ENCODE results near the gene SHISA9.
"Not testable (repeated sequence)": the region's sequence is repeated elsewhere in the genome, so short reads cannot be mapped to it uniquely, and the experiment has no call there.

SHISA9 gene

DNA sequence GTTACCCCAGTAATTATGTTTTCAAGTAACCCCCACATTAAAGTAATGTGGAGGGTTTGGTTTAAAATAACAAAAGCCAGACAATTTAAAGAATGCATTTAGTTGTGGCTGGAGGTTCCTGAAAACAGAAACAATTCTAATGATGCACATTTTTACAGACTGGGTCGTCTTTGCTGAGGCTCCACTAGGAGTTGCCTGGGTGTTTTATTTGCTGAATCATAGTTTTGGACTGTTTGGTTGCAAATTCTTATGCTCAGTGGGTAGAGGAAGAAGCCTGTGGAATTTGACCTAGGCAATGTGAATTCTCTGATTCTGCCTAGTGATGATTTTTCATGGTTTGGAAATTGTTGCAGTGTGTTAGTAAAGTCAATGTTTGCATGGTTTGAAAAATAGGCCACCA, 16.3 kb downstream of the SHISA9 start:
- H3K36me3 ChIP-seq (ENCODE audit: control insufficient read depth, insufficient read depth, low read length, severe bottlenecking) = no peaks in the 10 kb centered on the region
- no peak overlapping the region for H3K9ac ChIP-seq (ENCODE audit: low read length)
- peaks cover 3% of the 10 kb centered on the region for H3K4me1 ChIP-seq (ENCODE audit: control insufficient read depth, insufficient read depth, low read length)
- no peaks in the 10 kb centered on the region for H3K27me3 ChIP-seq (replicated peaks; ENCODE audit: control insufficient read depth, insufficient read depth, low read length)
- DNase-seq (ENCODE audit: low read depth) = peak; percentile 60
- H3K4me3 ChIP-seq (ENCODE audit: low read length) = no peak overlapping the region
- no peaks in the 10 kb centered on the region for H3K9me3 ChIP-seq (ENCODE audit: control insufficient read depth, low read length)

DNA sequence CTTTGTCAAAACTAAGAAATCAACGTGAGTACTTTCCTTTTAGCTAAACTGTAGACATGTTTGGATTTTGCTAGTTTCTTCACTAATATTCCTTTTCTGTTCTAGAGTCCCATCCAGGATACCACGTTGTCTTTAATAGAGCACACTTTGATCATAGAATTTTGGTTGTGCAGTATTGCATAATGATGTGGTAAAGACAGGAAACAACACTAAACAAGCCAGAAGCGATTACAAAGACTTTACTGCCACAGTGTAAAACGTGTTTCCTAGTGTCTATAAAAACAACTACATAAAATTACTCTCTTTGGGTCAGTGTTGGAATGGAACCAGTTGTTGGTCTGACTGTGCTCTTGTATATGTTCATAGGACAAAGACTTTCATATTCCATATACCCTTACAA, 19.3 kb downstream of the SHISA9 start:
- H3K36me3 ChIP-seq (ENCODE audit: control insufficient read depth, insufficient read depth, low read length, severe bottlenecking) = no peaks in the 10 kb centered on the region
- no peaks in the 10 kb centered on the region for H3K9me3 ChIP-seq (ENCODE audit: control insufficient read depth, low read length)
- no peak overlapping the region for H3K4me3 ChIP-seq (ENCODE audit: low read length)
- DNase-seq (ENCODE audit: low read depth) = no peak
- no peak overlapping the region for H3K9ac ChIP-seq (ENCODE audit: low read length)
- peaks cover 3% of the 10 kb centered on the region for H3K4me1 ChIP-seq (ENCODE audit: control insufficient read depth, insufficient read depth, low read length)
- no peaks in the 10 kb centered on the region for H3K27me3 ChIP-seq (replicated peaks; ENCODE audit: control insufficient read depth, insufficient read depth, low read length)

DNA sequence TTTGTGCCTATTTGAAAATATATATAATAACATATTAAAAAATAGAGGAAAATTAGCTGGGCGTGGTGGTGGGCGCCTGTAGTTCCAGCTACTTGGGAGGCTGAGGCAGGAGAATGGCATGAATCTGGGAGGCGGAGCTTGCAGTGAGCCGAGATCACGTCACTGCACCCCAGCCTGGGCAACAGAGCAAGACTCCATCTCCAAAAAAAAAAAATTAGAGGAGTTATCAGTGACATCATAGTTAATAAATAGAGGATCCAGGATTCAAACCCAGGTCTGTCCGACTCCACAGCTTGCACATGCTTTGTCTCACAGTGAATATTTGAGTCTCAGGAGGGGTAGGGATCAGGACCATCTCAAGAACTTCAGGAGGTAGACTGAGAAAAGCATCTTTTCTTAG, 22.2 kb downstream of the SHISA9 start:
- H3K9me3 ChIP-seq (ENCODE audit: control insufficient read depth, low read length); H3K4me1 ChIP-seq (ENCODE audit: control insufficient read depth, insufficient read depth, low read length); H3K36me3 ChIP-seq (ENCODE audit: control insufficient read depth, insufficient read depth, low read length, severe bottlenecking); DNase-seq (ENCODE audit: low read depth); H3K27me3 ChIP-seq (replicated peaks; ENCODE audit: control insufficient read depth, insufficient read depth, low read length); H3K9ac ChIP-seq (ENCODE audit: low read length); H3K4me3 ChIP-seq (ENCODE audit: low read length): not testable (repeated sequence)

DNA sequence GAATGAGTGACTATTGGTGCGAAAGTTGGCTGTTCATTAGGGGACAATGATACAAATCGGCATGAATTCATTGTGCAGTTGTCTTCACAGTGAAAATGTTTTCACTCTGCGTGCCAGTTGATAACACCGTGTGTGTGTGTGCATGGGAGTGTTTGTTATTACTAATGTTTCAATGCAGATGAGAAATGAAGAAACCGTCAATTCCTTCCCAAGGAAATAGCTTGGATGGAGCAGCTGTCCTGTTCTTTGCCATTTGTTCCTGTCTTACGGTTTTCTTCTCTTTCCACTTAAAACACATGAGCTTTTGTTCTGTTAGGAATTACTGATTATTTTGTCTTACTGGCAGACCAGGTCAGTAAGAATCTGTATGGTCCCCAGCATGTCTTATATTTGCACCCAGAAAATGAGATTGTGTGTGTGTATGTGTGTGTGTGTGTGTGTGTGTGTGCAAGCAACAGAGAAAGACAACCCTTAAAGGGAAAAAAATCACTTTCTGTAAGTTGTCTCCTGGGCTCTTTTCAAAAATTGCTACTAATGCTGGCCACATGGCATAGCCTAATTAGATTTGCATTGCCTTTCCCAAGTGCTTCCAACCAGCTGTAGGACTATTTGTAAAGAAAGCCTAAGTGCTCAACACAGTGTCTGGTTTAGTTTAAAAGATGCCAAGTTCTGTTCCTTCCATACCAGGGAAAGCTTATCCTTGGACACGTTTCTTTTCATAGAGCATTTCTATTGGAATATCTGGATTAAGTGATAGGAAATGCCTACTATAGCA, 23.8 kb downstream of the SHISA9 start:
- H3K9ac ChIP-seq (ENCODE audit: low read length) = no peak overlapping the region
- DNase-seq (ENCODE audit: low read depth) = no peak
- H3K4me3 ChIP-seq (ENCODE audit: low read length) = no peak overlapping the region
- no peaks in the 10 kb centered on the region for H3K36me3 ChIP-seq (ENCODE audit: control insufficient read depth, insufficient read depth, low read length, severe bottlenecking)
- H3K9me3 ChIP-seq (ENCODE audit: control insufficient read depth, low read length) = no peaks in the 10 kb centered on the region
- peaks cover 4% of the 10 kb centered on the region for H3K27me3 ChIP-seq (replicated peaks; ENCODE audit: control insufficient read depth, insufficient read depth, low read length)
- no peaks in the 10 kb centered on the region for H3K4me1 ChIP-seq (ENCODE audit: control insufficient read depth, insufficient read depth, low read length)

DNA sequence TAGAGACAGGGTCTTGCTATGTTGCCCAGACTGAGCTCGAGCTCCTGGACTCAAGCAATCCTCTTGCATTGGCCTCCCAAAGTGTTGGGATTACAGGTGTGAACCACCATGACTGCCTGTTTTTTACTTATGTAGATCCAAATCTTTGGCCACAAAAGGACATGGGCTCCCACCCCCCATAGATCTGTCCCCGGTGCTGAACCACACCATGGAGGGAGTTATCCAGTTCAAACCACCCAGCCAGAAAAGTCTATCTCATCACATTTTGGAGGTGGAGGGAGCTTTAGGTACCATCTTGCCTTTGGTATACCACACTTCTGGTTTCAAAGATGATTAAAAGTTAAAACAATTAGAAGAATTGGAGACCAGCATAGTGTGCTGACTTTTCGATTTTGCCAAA, 26.2 kb downstream of the SHISA9 start:
- no peak for DNase-seq (ENCODE audit: low read depth)
- H3K4me3 ChIP-seq (ENCODE audit: low read length) = no peak overlapping the region
- H3K4me1 ChIP-seq (ENCODE audit: control insufficient read depth, insufficient read depth, low read length) = no peaks in the 10 kb centered on the region

DNA sequence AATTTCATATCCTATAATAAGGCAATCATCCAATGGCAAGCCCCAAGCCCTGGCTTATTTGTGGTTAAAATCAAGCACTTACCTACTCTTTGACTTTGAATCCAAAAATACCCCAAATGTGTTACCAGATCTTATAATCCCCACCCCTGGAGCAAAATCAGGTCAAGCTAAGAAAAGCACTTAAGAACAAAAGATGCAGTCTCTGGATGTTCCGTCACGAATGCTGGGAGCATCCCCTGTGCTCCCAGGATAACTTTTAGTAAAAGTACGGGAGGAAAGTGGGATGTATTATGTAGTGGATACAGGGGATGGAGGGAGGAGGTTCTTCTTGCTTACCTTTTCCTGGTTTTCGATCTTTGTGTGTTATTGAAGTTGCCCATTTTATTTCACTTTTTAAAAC, 29.5 kb downstream of the SHISA9 start:
- DNase-seq (ENCODE audit: low read depth) = no peak
- Histone ChIP-seq H3K9ac (ENCODE audit: low read length) (no peak overlapping the region), H3K4me3 (ENCODE audit: low read length) (no peak overlapping the region), H3K4me1 (ENCODE audit: control insufficient read depth, insufficient read depth, low read length) (no peaks in the 10 kb centered on the region), H3K27me3 (replicated peaks; ENCODE audit: control insufficient read depth, insufficient read depth, low read length) (peaks cover 4% of the 10 kb centered on the region), H3K9me3 (ENCODE audit: control insufficient read depth, low read length) (no peaks in the 10 kb centered on the region), H3K36me3 (ENCODE audit: control insufficient read depth, insufficient read depth, low read length, severe bottlenecking) (no peaks in the 10 kb centered on the region)

More for the DNA sequence above, 26.2 kb downstream of the SHISA9 start:
- no peaks in the 10 kb centered on the region for H3K36me3 ChIP-seq (ENCODE audit: control insufficient read depth, insufficient read depth, low read length, severe bottlenecking)
- peaks cover 4% of the 10 kb centered on the region for H3K27me3 ChIP-seq (replicated peaks; ENCODE audit: control insufficient read depth, insufficient read depth, low read length)
- H3K9me3 ChIP-seq (ENCODE audit: control insufficient read depth, low read length) = no peaks in the 10 kb centered on the region
- H3K9ac ChIP-seq (ENCODE audit: low read length) = no peak overlapping the region

DNA sequence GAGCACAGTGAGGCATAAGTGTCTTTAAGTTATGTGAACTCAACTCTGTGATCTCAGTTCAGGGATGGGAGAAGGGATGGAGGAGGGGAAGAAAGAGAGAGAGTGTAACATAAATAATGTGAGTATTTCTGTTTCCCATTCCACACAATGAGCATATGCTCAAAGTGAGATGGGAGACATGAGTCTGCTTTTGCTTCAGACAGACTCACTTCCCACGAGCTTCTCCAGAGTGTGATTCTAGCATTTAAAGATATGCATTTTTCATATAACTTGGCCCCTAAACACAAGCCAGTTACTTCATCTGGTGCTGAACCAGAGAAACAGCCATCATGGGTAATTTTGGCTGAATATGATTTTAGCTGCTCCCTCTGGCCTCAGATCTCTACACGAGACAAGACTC, 35.0 kb downstream of the SHISA9 start:
- no peaks in the 10 kb centered on the region for H3K4me1 ChIP-seq (ENCODE audit: control insufficient read depth, insufficient read depth, low read length)
- H3K4me3 ChIP-seq (ENCODE audit: low read length) = no peak overlapping the region
- H3K27me3 ChIP-seq (replicated peaks; ENCODE audit: control insufficient read depth, insufficient read depth, low read length) = no peaks in the 10 kb centered on the region
- no peak for DNase-seq (ENCODE audit: low read depth)
- no peaks in the 10 kb centered on the region for H3K9me3 ChIP-seq (ENCODE audit: control insufficient read depth, low read length)
- no peaks in the 10 kb centered on the region for H3K36me3 ChIP-seq (ENCODE audit: control insufficient read depth, insufficient read depth, low read length, severe bottlenecking)
- H3K9ac ChIP-seq (ENCODE audit: low read length) = no peak overlapping the region

DNA sequence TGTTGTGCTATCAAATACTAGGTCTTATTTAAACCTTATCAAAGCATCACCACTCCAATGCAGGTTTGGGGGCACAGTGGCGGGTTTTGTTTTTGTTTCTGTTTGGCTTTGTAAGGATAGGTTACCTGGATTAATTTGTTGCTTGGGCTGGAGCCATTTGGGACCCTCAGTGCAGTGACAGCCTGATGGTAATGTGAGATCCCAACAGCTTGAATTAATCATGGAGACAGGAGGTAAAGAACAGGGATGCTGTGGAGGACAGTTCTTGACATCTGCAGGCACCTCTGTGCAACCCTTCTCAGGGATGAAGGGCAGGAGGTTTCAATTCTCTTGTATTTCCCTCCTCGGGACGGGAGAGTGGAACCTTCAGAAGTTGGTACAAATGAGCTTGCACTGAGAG, 40.5 kb downstream of the SHISA9 start:
- H3K27me3 ChIP-seq (replicated peaks; ENCODE audit: control insufficient read depth, insufficient read depth, low read length) = no peaks in the 10 kb centered on the region
- no peak overlapping the region for H3K9ac ChIP-seq (ENCODE audit: low read length)
- no peaks in the 10 kb centered on the region for H3K36me3 ChIP-seq (ENCODE audit: control insufficient read depth, insufficient read depth, low read length, severe bottlenecking)
- no peak for DNase-seq (ENCODE audit: low read depth)
- H3K4me3 ChIP-seq (ENCODE audit: low read length) = no peak overlapping the region
- H3K4me1 ChIP-seq (ENCODE audit: control insufficient read depth, insufficient read depth, low read length) = no peaks in the 10 kb centered on the region
- no peaks in the 10 kb centered on the region for H3K9me3 ChIP-seq (ENCODE audit: control insufficient read depth, low read length)

DNA sequence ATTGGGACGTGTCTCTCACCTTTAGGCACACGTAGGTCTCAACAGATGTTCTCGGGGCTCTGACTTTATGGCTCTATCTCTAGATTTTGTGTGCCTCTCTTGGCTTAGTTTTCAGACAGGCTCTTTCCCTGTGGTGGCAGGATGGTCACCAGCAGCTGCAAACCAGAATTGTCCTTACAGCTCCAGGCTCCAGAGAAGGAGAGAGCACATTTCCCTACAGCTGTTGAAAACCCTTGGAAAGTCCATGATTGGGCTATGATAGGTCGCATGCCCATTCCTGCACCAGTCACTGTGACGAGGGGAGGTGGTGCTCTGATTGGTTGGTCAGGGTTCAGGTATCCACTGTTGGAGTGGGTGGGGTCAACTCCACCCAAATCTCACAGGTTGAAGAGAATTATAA, 41.5 kb downstream of the SHISA9 start:
- H3K36me3 ChIP-seq (ENCODE audit: control insufficient read depth, insufficient read depth, low read length, severe bottlenecking) = no peaks in the 10 kb centered on the region
- DNase-seq (ENCODE audit: low read depth) = no peak
- H3K27me3 ChIP-seq (replicated peaks; ENCODE audit: control insufficient read depth, insufficient read depth, low read length) = no peaks in the 10 kb centered on the region
- no peaks in the 10 kb centered on the region for H3K9me3 ChIP-seq (ENCODE audit: control insufficient read depth, low read length)
- H3K4me3 ChIP-seq (ENCODE audit: low read length) = no peak overlapping the region
- H3K4me1 ChIP-seq (ENCODE audit: control insufficient read depth, insufficient read depth, low read length) = no peaks in the 10 kb centered on the region
- no peak overlapping the region for H3K9ac ChIP-seq (ENCODE audit: low read length)

DNA sequence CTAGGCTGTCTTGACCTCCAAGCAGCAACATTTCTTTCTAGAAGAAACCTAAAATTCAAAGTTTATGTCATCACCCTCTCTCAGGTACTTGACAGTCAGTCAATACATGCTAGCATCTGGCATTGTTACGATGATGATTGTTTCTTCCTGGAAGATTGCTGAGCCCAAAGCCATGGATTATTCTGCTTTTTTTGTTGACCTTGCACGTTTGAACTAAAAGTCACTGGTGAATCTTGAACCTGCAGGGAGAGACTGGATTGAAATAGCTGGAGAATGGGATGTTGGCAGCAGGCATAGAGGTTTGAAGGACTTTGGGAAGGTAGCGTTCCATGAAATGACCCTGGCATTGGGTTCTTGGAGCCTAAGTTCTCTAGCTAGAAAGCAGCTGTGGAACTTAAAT, 42.9 kb downstream of the SHISA9 start:
- DNase-seq (ENCODE audit: low read depth) = no peak
- Histone ChIP-seq H3K36me3 (ENCODE audit: control insufficient read depth, insufficient read depth, low read length, severe bottlenecking) (no peaks in the 10 kb centered on the region), H3K9me3 (ENCODE audit: control insufficient read depth, low read length) (no peaks in the 10 kb centered on the region), H3K27me3 (replicated peaks; ENCODE audit: control insufficient read depth, insufficient read depth, low read length) (no peaks in the 10 kb centered on the region), H3K4me1 (ENCODE audit: control insufficient read depth, insufficient read depth, low read length) (no peaks in the 10 kb centered on the region), H3K4me3 (ENCODE audit: low read length) (no peak overlapping the region), H3K9ac (ENCODE audit: low read length) (no peak overlapping the region)

DNA sequence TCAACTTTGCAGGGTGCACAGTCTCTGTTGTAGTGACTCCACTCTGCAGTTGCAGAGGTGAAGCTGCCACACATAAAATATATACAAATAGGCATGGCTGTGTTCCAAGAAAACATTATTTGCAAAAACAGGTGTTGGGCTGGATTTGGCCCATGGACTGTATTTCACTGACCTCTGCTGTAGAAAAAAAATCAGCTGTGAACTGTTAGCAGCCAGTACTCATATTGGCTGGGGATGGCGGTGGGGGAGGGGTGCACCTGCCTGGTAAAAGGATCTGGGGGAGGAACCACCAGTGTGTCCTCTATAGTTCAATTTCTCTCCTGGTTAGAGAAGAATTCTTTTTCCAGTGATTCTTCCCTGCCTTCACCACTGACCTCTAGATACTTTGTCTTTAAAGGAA, 50.0 kb downstream of the SHISA9 start:
- H3K4me3 ChIP-seq (ENCODE audit: low read length) = no peak overlapping the region
- H3K9me3 ChIP-seq (ENCODE audit: control insufficient read depth, low read length) = no peaks in the 10 kb centered on the region
- no peaks in the 10 kb centered on the region for H3K27me3 ChIP-seq (replicated peaks; ENCODE audit: control insufficient read depth, insufficient read depth, low read length)
- no peaks in the 10 kb centered on the region for H3K36me3 ChIP-seq (ENCODE audit: control insufficient read depth, insufficient read depth, low read length, severe bottlenecking)
- no peak for DNase-seq (ENCODE audit: low read depth)
- no peak overlapping the region for H3K9ac ChIP-seq (ENCODE audit: low read length)
- H3K4me1 ChIP-seq (ENCODE audit: control insufficient read depth, insufficient read depth, low read length) = no peaks in the 10 kb centered on the region

DNA sequence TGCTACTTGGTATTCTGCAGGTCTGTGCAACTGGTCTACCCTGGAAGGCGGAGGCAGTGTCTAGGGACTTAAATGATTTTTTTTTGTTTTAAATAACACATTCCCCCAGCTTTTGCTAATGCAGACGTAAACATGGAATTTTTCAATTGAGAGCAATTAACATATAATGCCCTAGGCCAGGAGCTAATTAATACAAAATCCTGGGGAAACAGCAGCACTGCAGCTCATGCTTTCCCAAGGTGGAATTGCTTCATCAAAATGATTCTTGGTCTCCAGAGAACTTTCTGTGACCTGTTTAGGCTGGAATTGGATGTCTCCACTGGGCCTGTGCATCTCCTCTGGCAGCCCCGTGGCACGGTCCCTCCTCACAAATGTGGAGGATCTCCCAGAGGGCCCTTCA, 50.6 kb downstream of the SHISA9 start:
- H3K4me3 ChIP-seq (ENCODE audit: low read length) = no peak overlapping the region
- H3K4me1 ChIP-seq (ENCODE audit: control insufficient read depth, insufficient read depth, low read length) = no peaks in the 10 kb centered on the region
- H3K36me3 ChIP-seq (ENCODE audit: control insufficient read depth, insufficient read depth, low read length, severe bottlenecking) = no peaks in the 10 kb centered on the region
- H3K9ac ChIP-seq (ENCODE audit: low read length) = no peak overlapping the region
- no peak for DNase-seq (ENCODE audit: low read depth)
- no peaks in the 10 kb centered on the region for H3K9me3 ChIP-seq (ENCODE audit: control insufficient read depth, low read length)
- no peaks in the 10 kb centered on the region for H3K27me3 ChIP-seq (replicated peaks; ENCODE audit: control insufficient read depth, insufficient read depth, low read length)

Data from adipocyte (in vitro differentiated cells).